Measurements from ENCODE around the gene DNAJB1. TPM values are rescaled to one million over a fixed set of nuclear protein-coding genes. Genes with fewer than 3 reads are reported as not detected.

Gene DNAJB1
- total RNA-seq, 1 experiment from 2014 or later = 77.7 TPM

DNA sequence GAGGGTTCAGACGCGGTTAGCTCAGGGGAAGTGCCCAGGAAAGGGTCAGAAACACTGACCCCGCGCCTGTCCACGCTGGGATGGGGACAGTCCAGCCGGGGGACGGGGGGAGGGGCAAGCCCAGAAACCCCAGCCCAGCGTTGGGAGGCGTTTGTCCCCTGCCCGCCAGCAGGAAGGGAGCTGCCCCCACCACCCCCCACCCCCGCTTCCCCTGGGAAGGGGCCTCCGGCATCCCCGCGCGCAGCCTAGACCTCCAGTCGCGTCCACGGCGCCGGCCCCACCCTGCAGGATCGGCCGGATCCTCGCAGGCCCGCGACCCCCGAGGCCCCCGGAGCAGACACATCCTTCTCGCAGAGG lies 22.5 kb downstream of the DNAJB1 start:
- H3K14ac ChIP-seq (ENCODE audit: insufficient read depth, low read length) = peak overlapping the region; percentile 72
- DNase-seq = no peak
- no peak overlapping the region for H2AK5ac ChIP-seq (ENCODE audit: insufficient read length, low read length)
- peak overlapping the region; percentile 86 for H3K4me2 ChIP-seq (ENCODE audit: insufficient read depth, insufficient read length, low read length)
- peaks cover 22% of the 10 kb centered on the region in 2 experiments for H3K4me1 Mint-ChIP-seq
- H3T11ph ChIP-seq (ENCODE audit: low read length) = no peak overlapping the region
- TF ChIP-seq CTCF (conservative IDR thresholded peaks at IDR 0.05) = no peak
- no peak overlapping the region for H3K27ac ChIP-seq (ENCODE audit: insufficient read length, low read depth, low read length)
- H2BK20ac ChIP-seq (ENCODE audit: low read depth, low read length, poor library complexity, severe bottlenecking) = no peak overlapping the region
- H3K27me3 Mint-ChIP-seq (ENCODE audit: low read depth) = no peaks in the 10 kb centered on the region; the same call in none of the 2 replicates
- H3K4me3 Mint-ChIP-seq = peak overlapping the region; percentile 87 to 94
- no peak overlapping the region for H2BK5ac ChIP-seq (ENCODE audit: insufficient read length, low read length)
- no peak overlapping the region for H4K91ac ChIP-seq (ENCODE audit: insufficient read length, low read depth, low read length)
- H3K9me3 ChIP-seq (ENCODE audit: control insufficient read depth, low read depth, low read length) = no peaks in the 10 kb centered on the region
- no peak overlapping the region for H3K56ac ChIP-seq (ENCODE audit: insufficient read length, low read depth, low read length)
- peaks cover 14 to 29% (median 22%) of the 10 kb centered on the region in 3 experiments for H3K36me3 Mint-ChIP-seq (ENCODE audit: insufficient read depth in 1 of 3, low read depth in 3 of 3)
- H3K9ac ChIP-seq (ENCODE audit: extremely low read depth, insufficient read length, low read length) = peak overlapping the region; percentile 64
- H2BK120ac ChIP-seq (ENCODE audit: low read depth, low read length, poor library complexity, severe bottlenecking) = no peak overlapping the region
- peaks cover 4% of the 10 kb centered on the region; the same call in 1 of the 2 replicates for H3K4me1 ChIP-seq (ENCODE audit: insufficient read depth, low read length)
- H3K79me2 ChIP-seq (ENCODE audit: insufficient read depth, low read length) = peaks cover 2% of the 10 kb centered on the region; the same call in 1 of the 2 replicates
- no peak overlapping the region for H4K5ac ChIP-seq (ENCODE audit: insufficient read length, low read depth, low read length)
- H2AFZ ChIP-seq (ENCODE audit: low read length) = no peak overlapping the region
- no peak overlapping the region for H3K4ac ChIP-seq (ENCODE audit: low read depth, low read length)
- peaks cover 3% of the 10 kb centered on the region for H3K79me1 ChIP-seq (ENCODE audit: insufficient read depth, low read depth, low read length, poor library complexity, severe bottlenecking)
- H3K23ac ChIP-seq (ENCODE audit: insufficient read length, low read depth, low read length) = no peak overlapping the region
- no peak overlapping the region for H2BK15ac ChIP-seq (ENCODE audit: low read depth, low read length)
- H3K18ac ChIP-seq (ENCODE audit: insufficient read length, low read depth, low read length) = no peak overlapping the region
- no peaks in the 10 kb centered on the region for H4K20me1 ChIP-seq (ENCODE audit: control insufficient read depth, insufficient read depth, insufficient read length)
- H2BK12ac ChIP-seq (ENCODE audit: insufficient read length, low read depth, low read length) = no peak overlapping the region
- no peaks in the 10 kb centered on the region for H3K9me3 Mint-ChIP-seq
- H4K8ac ChIP-seq (replicated peaks; ENCODE audit: insufficient read length, low read depth, low read length) = no peak overlapping the region
- no CpG with 5 or more reads among the region's 28 CpGs for WGBS (ENCODE audit: extremely low coverage, insufficient read length, low lambda C conversion rate)
- H3K27me3 ChIP-seq (ENCODE audit: insufficient read depth, low read length) = no peaks in the 10 kb centered on the region
- peaks cover 4% of the 10 kb centered on the region for H3K23me2 ChIP-seq (ENCODE audit: insufficient read length, low read depth, low read length, poor library complexity, severe bottlenecking)
- H3K27ac Mint-ChIP-seq = peak overlapping the region; percentile 65 to 80 (median 70); a peak in 4 of 7 replicates

Data from H9 (cell line).